DND-41 (cell line): Measurements from ENCODE around the gene ICAM1.

ENCODE experiments used
- ATAC-seq: fragments of 200-7000 bp; cut with Tn5 transposase; 3 replicates; pipeline ENCODE4 v1.9.1; 2021; ENCODE audit warnings: low read depth; ENCODE audit not compliant: insufficient read depth
- DNase-seq: peaks from one replicate; pipeline ENCODE4 v3.0.0-alpha.2; 2020
- H2AFZ ChIP-seq: 2 replicates; pipeline ENCODE4 v1.6.0; 2012; ENCODE audit warnings: low read depth, low read length
- H3K27ac ChIP-seq: 2 replicates; pipeline ENCODE4 v1.5.1; 2012; ENCODE audit warnings: low read length, inconsistent platforms
- H3K27me3 ChIP-seq: fragments of 200-600 bp; sonication (generic); 2 replicates; pipeline ENCODE4 v1.6.0; 2012; ENCODE audit warnings: low read length, mild to moderate bottlenecking, inconsistent platforms; ENCODE audit not compliant: insufficient read depth, poor library complexity
- H3K36me3 ChIP-seq: 2 replicates; pipeline ENCODE4 v1.5.1; 2012; ENCODE audit warnings: low read length, inconsistent platforms; ENCODE audit not compliant: insufficient read depth
- H3K4me1 ChIP-seq: 2 replicates; pipeline ENCODE4 v1.5.1; 2012; ENCODE audit warnings: mild to moderate bottlenecking, low read length; ENCODE audit not compliant: insufficient read depth
- H3K4me2 ChIP-seq: 2 replicates; pipeline ENCODE4 v1.6.0; 2012; ENCODE audit warnings: mild to moderate bottlenecking, moderate library complexity, low read length, inconsistent platforms; ENCODE audit not compliant: insufficient read depth
- H3K4me3 ChIP-seq, 2 experiments: fragments of 200-600 bp in 1 of 2; shearing (Covaris generic) in 1 of 2; 2 replicates each; pipeline ENCODE4 v1.5.1; 2012 to 2016; ENCODE audit warnings: inconsistent platforms in 2 of 2, low read length in 2 of 2, mild to moderate bottlenecking in 2 of 2, low read depth in 1 of 2, moderate library complexity in 1 of 2
- H3K79me2 ChIP-seq: 2 replicates; pipeline ENCODE4 v1.6.0; 2012; ENCODE audit warnings: low read length, inconsistent platforms; ENCODE audit not compliant: insufficient read depth
- H3K9ac ChIP-seq: 2 replicates; pipeline ENCODE4 v1.6.0; 2012; ENCODE audit warnings: low read depth, mild to moderate bottlenecking, inconsistent platforms, low read length, moderate library complexity
- H3K9me3 ChIP-seq: 2 replicates; pipeline ENCODE4 v1.5.1; 2012; ENCODE audit warnings: low read length, moderate library complexity, mild to moderate bottlenecking, inconsistent platforms; ENCODE audit not compliant: insufficient read depth, severe bottlenecking
- H4K20me1 ChIP-seq: 2 replicates; pipeline ENCODE4 v1.6.0; 2012; ENCODE audit warnings: low read length; ENCODE audit not compliant: insufficient read depth
- EZH2 ChIP-seq: IDR thresholded peaks from 3 replicates; pipeline ENCODE4 v1.6.1; 2012; ENCODE audit warnings: borderline replicate concordance, low read depth, mild to moderate bottlenecking, moderate library complexity, low read length, inconsistent platforms; ENCODE audit not compliant: severe bottlenecking
- TF ChIP-seq, protein P1 (sequence below): IDR thresholded peaks from 2 replicates; pipeline ENCODE4 v1.5.1; 2012; ENCODE audit warnings: borderline replicate concordance, low read length, moderate library complexity, mild to moderate bottlenecking; ENCODE audit not compliant: poor library complexity, severe bottlenecking; ENCODE audit errors: extremely low read depth

The ICAM1 gene

DNA sequence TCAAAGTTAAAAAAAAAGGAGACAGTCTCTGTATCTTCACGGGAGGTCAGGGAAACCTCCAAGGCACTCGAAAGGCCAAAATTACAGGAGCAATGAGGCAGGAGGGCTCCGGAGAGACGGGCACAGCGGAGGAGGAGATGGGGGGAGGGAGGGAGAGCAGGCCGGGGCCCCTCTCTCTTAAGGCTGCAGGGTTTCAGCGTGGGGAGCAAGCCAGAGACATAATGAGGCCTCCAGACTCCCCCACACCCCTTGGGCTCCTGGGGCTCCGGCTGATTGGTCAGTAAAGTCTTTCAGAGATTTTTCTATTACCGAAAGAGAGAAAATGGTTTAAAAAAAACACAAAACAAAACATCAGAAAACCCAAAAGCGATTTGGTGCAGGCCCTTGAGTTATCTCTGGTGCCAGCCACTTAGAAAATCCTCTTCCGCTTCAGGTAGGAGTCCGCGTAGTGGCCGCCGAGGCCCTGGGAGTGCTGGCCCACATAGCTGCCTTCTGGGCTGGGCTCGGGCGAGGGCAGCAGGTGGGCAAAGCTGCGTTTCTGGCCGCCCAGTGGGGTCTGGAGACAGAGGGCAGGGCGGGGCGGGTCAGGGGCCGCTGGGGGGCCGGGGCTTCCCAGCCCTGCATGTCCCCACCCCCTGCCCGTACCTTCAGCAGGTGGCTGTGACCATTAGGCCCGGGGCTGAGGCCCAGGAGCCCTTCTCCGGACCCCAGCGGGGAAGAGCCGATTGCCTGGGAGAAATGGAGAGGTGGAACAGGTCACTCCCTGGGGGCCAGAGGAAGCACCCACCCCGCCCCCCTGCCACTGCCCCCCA is 46.3 kb downstream of the ICAM1 start:
- H3K79me2 ChIP-seq: peaks cover 16% of the 10 kb centered on the region
- H2AFZ ChIP-seq: no peak overlapping the region
- no peak overlapping the region for H3K4me3 ChIP-seq
- peaks cover 23% of the 10 kb centered on the region for H3K4me1 ChIP-seq
- H3K9me3 ChIP-seq: no peaks in the 10 kb centered on the region
- TF ChIP-seq, protein P1, sequence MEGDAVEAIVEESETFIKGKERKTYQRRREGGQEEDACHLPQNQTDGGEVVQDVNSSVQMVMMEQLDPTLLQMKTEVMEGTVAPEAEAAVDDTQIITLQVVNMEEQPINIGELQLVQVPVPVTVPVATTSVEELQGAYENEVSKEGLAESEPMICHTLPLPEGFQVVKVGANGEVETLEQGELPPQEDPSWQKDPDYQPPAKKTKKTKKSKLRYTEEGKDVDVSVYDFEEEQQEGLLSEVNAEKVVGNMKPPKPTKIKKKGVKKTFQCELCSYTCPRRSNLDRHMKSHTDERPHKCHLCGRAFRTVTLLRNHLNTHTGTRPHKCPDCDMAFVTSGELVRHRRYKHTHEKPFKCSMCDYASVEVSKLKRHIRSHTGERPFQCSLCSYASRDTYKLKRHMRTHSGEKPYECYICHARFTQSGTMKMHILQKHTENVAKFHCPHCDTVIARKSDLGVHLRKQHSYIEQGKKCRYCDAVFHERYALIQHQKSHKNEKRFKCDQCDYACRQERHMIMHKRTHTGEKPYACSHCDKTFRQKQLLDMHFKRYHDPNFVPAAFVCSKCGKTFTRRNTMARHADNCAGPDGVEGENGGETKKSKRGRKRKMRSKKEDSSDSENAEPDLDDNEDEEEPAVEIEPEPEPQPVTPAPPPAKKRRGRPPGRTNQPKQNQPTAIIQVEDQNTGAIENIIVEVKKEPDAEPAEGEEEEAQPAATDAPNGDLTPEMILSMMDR: no peak
- no peak for TF ChIP-seq EZH2
- no peak overlapping the region for H3K4me2 ChIP-seq
- no peaks in the 10 kb centered on the region for H3K27me3 ChIP-seq
- peaks cover 57% of the 10 kb centered on the region for H3K36me3 ChIP-seq
- no peak for ATAC-seq
- no peak overlapping the region for H3K27ac ChIP-seq
- no peak for DNase-seq
- peaks cover 10% of the 10 kb centered on the region for H4K20me1 ChIP-seq
- no peak overlapping the region for H3K9ac ChIP-seq

DNA sequence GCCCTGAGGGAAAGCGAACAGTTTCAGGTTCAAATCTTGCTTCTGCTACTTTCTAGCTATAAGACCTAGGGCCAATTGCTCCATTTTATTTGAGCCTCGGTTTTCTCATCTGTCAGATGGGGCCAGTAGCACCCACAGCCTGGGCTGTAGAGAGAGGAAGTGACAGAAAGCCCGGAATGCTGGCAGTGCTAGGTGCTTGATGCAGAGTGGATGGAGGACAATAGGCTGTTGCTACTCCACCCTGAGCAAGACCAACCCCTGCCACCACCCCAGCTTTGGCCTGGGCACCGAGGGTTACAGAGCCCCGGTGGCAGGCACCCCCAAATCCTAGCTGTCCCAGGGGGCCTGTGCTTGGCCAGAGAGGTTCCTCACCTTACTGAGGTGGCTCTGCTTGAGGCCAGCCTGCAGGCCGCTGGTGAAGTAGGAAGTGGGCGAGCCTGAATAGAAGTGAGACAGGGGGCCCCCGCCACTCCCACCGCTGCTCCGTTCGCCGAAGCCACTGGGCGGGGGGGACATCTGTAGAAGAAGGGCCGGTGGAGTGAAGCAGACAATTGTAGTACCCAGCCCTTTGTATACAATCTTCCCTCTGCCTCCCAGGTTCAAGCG is 47.0 kb downstream of the ICAM1 start:
- TF ChIP-seq EZH2: no peak
- TF ChIP-seq, protein P1: no peak
- H2AFZ ChIP-seq: no peak overlapping the region
- H3K79me2 ChIP-seq: peaks cover 16% of the 10 kb centered on the region
- no peak overlapping the region for H3K4me3 ChIP-seq
- no peak overlapping the region for H3K4me2 ChIP-seq
- H3K9me3 ChIP-seq: no peaks in the 10 kb centered on the region
- peaks cover 10% of the 10 kb centered on the region for H4K20me1 ChIP-seq
- ATAC-seq: no peak
- H3K9ac ChIP-seq: no peak overlapping the region
- H3K27ac ChIP-seq: no peak overlapping the region
- no peak for DNase-seq
- H3K27me3 ChIP-seq: no peaks in the 10 kb centered on the region
- peaks cover 23% of the 10 kb centered on the region for H3K4me1 ChIP-seq
- H3K36me3 ChIP-seq: peaks cover 64% of the 10 kb centered on the region

- ATAC-seq (no peak), DNase-seq (no peak)
- Histone ChIP-seq H3K4me3 (no peak overlapping the region), H3K9me3 (no peaks in the 10 kb centered on the region), H3K36me3 (peaks cover 75% of the 10 kb centered on the region), H3K4me1 (peaks cover 23% of the 10 kb centered on the region), H3K4me2 (no peak overlapping the region), H3K27ac (no peak overlapping the region), H3K27me3 (no peaks in the 10 kb centered on the region), H3K9ac (no peak overlapping the region), H3K79me2 (peaks cover 19% of the 10 kb centered on the region), H2AFZ (no peak overlapping the region), H4K20me1 (peaks cover 15% of the 10 kb centered on the region)
- TF ChIP-seq EZH2: no peak
- TF ChIP-seq, protein P1: no peak
Observed at GRCh38 chr19:10318807-10319682, 48.1 kb downstream of the ICAM1 start.
